ENCODE data around the gene SPDEF. TPM values are rescaled to one million over a fixed set of nuclear protein-coding genes. Genes with fewer than 3 reads are reported as not detected.
A peak's percentile ranks its signal among the peaks of the same experiment; 100 is the strongest.

Gene SPDEF
- total and polyA plus RNA-seq, 2 experiments from 2014 or later = 0.69 TPM; not detected in 1

DNA sequence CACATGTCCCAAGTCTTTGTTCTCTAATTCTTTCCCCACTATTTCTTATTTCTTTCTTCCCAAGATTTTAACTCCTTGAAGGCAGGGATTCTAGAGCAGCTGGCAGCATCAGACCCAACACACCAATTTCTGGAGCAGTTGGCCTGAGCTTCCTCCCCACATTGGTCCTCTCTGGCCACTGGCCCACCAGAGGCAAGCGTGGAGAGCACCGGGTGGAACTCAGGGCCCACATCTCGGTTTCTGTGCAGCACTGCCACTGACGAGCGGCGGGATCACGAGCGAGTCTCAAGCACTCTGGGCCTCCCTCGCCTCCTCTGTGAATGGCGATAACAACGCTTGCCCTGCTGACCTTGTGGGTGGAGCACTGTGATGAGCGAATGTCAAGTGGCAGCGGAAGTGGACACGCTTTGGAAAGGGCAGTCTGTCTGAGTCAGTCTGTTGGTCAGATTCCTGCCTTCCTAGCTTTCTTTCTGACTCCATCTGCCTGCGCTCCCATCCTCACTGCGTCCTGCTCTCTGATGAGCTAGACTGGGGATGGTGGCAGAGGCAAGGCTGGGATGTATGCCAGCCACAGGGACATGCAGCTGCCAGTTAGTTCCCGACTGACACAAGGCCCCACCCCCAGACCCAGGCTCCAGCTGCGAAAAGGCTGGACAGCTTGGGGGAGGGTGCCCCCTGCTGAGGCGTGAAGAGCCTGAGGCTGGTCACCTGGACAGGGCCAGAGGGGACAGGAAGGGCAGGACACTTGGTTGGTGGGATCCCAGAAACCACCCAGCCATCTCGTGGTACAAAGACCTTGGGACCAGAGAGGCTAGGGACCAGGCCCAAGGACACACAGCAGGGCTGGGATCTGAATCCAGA is 4.5 kb upstream of the SPDEF start:
- H3K4me1 Mint-ChIP-seq = peaks cover 15% of the 10 kb centered on the region

DNA sequence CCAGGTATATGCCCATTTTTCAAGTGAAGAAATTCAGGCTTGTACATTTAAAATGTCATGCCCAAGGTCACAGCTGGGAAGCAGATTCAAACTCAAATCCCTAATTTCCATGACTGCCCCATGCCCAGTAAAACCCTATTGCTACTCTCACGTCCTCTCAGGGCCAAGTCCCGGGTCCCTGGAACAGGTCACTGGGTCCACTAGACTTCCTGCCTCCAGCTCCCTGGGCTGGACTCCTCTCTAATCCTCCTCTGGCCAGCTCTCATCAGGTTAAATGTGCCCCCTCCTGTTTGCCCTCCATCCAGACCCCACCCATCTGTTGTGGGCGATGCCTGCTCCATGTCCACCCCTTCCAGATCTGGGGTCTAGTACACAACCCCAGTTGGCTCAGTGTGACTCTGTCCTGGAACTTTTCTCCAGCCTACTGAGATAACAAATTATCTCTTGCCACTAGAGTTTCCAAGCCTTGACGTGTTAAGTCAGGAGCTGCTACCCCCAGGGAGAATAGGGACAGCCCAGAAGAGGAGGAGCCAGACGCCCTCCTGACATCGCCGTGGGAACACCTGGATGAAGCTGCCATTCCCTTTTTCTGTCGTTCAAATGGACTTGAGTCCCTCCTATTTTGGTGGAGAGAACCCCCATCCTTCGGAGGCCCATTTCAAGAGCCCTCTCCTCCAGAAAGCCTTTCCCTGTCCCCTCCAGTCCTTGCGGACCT is 3.7 kb upstream of the SPDEF start:
- Histone ChIP-seq H3K79me2 (replicated peaks; ENCODE audit: insufficient read depth) (no peaks in the 10 kb centered on the region), H3K27me3 (ENCODE audit: insufficient read depth) (no peaks in the 10 kb centered on the region), H3K4me1 (ENCODE audit: insufficient read depth) (peaks cover 7% of the 10 kb centered on the region), H3K9me2 (ENCODE audit: insufficient read depth) (no peaks in the 10 kb centered on the region), H2AFZ (peak overlapping the region; percentile 74; the same call in 1 of the 2 replicates), H3K4me2 (0 out of 2 replicates have a peak overlapping the region, but pooled peaks have one; percentile 12), H3K27ac (ENCODE audit: low read depth) (no peak overlapping the region), H4K20me1 (replicated peaks; ENCODE audit: insufficient read depth) (no peaks in the 10 kb centered on the region), H3K36me3 (ENCODE audit: insufficient read depth) (no peaks in the 10 kb centered on the region), H3K4me3 (no peak overlapping the region), H3F3A (replicated peaks; ENCODE audit: low read depth) (no peaks in the 10 kb centered on the region)
- H3K27me3 Mint-ChIP-seq (ENCODE audit: insufficient read depth, low read depth, poor library complexity) = peaks cover 6% of the 10 kb centered on the region
- H3K4me1 Mint-ChIP-seq = peaks cover 15% of the 10 kb centered on the region
- no peaks in the 10 kb centered on the region; the same call in 2 of the 3 replicates for H3K9me3 Mint-ChIP-seq
- H3K27ac Mint-ChIP-seq = no peak overlapping the region
- DNase-seq (ENCODE audit: low spot score) = peak; percentile 41
- no peak overlapping the region for H3K4me3 Mint-ChIP-seq
- ATAC-seq = peak; percentile 37
- no peaks in the 10 kb centered on the region for H3K36me3 Mint-ChIP-seq (ENCODE audit: low read depth)
- TF ChIP-seq, protein P1, sequence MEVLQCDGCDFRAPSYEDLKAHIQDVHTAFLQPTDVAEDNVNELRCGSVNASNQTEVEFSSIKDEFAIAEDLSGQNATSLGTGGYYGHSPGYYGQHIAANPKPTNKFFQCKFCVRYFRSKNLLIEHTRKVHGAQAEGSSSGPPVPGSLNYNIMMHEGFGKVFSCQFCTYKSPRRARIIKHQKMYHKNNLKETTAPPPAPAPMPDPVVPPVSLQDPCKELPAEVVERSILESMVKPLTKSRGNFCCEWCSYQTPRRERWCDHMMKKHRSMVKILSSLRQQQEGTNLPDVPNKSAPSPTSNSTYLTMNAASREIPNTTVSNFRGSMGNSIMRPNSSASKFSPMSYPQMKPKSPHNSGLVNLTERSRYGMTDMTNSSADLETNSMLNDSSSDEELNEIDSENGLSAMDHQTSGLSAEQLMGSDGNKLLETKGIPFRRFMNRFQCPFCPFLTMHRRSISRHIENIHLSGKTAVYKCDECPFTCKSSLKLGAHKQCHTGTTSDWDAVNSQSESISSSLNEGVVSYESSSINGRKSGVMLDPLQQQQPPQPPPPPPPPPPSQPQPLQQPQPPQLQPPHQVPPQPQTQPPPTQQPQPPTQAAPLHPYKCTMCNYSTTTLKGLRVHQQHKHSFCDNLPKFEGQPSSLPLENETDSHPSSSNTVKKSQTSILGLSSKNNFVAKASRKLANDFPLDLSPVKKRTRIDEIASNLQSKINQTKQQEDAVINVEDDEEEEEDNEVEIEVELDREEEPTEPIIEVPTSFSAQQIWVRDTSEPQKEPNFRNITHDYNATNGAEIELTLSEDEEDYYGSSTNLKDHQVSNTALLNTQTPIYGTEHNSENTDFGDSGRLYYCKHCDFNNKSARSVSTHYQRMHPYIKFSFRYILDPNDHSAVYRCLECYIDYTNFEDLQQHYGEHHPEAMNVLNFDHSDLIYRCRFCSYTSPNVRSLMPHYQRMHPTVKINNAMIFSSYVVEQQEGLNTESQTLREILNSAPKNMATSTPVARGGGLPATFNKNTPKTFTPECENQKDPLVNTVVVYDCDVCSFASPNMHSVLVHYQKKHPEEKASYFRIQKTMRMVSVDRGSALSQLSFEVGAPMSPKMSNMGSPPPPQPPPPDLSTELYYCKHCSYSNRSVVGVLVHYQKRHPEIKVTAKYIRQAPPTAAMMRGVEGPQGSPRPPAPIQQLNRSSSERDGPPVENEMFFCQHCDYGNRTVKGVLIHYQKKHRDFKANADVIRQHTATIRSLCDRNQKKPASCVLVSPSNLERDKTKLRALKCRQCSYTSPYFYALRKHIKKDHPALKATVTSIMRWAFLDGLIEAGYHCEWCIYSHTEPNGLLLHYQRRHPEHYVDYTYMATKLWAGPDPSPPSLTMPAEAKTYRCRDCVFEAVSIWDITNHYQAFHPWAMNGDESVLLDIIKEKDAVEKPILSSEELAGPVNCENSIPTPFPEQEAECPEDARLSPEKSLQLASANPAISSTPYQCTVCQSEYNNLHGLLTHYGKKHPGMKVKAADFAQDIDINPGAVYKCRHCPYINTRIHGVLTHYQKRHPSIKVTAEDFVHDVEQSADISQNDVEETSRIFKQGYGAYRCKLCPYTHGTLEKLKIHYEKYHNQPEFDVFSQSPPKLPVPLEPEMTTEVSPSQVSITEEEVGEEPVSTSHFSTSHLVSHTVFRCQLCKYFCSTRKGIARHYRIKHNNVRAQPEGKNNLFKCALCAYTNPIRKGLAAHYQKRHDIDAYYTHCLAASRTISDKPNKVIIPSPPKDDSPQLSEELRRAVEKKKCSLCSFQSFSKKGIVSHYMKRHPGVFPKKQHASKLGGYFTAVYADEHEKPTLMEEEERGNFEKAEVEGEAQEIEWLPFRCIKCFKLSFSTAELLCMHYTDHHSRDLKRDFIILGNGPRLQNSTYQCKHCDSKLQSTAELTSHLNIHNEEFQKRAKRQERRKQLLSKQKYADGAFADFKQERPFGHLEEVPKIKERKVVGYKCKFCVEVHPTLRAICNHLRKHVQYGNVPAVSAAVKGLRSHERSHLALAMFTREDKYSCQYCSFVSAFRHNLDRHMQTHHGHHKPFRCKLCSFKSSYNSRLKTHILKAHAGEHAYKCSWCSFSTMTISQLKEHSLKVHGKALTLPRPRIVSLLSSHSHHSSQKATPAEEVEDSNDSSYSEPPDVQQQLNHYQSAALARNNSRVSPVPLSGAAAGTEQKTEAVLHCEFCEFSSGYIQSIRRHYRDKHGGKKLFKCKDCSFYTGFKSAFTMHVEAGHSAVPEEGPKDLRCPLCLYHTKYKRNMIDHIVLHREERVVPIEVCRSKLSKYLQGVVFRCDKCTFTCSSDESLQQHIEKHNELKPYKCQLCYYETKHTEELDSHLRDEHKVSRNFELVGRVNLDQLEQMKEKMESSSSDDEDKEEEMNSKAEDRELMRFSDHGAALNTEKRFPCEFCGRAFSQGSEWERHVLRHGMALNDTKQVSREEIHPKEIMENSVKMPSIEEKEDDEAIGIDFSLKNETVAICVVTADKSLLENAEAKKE (CRISPR knock-in tag; IDR thresholded peaks at IDR 0.05) = no peak
- TF ChIP-seq STAT1 (IDR thresholded peaks at IDR 0.05; ENCODE audit: unreplicated experiment) (no peak), POLR2AphosphoS5 (IDR thresholded peaks at IDR 0.05; ENCODE audit: low read depth) (no peak)

More for the DNA sequence above, 4.5 kb upstream of the SPDEF start:
- Mint-ChIP-seq H3K27me3 (ENCODE audit: insufficient read depth, low read depth, poor library complexity) (peaks cover 6% of the 10 kb centered on the region), H3K9me3 (no peaks in the 10 kb centered on the region; the same call in 2 of the 3 replicates), H3K4me3 (no peak overlapping the region), H3K27ac (no peak overlapping the region), H3K36me3 (ENCODE audit: low read depth) (no peaks in the 10 kb centered on the region)
- TF ChIP-seq EZH2phosphoT487 (IDR thresholded peaks at IDR 0.05; ENCODE audit: unreplicated experiment) = no peak
- TF ChIP-seq, protein P2, sequence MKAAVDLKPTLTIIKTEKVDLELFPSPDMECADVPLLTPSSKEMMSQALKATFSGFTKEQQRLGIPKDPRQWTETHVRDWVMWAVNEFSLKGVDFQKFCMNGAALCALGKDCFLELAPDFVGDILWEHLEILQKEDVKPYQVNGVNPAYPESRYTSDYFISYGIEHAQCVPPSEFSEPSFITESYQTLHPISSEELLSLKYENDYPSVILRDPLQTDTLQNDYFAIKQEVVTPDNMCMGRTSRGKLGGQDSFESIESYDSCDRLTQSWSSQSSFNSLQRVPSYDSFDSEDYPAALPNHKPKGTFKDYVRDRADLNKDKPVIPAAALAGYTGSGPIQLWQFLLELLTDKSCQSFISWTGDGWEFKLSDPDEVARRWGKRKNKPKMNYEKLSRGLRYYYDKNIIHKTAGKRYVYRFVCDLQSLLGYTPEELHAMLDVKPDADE (IDR thresholded peaks at IDR 0.05) = no peak
- TF ChIP-seq, protein P3, sequence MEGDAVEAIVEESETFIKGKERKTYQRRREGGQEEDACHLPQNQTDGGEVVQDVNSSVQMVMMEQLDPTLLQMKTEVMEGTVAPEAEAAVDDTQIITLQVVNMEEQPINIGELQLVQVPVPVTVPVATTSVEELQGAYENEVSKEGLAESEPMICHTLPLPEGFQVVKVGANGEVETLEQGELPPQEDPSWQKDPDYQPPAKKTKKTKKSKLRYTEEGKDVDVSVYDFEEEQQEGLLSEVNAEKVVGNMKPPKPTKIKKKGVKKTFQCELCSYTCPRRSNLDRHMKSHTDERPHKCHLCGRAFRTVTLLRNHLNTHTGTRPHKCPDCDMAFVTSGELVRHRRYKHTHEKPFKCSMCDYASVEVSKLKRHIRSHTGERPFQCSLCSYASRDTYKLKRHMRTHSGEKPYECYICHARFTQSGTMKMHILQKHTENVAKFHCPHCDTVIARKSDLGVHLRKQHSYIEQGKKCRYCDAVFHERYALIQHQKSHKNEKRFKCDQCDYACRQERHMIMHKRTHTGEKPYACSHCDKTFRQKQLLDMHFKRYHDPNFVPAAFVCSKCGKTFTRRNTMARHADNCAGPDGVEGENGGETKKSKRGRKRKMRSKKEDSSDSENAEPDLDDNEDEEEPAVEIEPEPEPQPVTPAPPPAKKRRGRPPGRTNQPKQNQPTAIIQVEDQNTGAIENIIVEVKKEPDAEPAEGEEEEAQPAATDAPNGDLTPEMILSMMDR (conservative IDR thresholded peaks at IDR 0.05; ENCODE audit: low read depth in 2 of 2) = peak in 1 of 2 experiments; percentile 42; a peak in 2 of 4 replicates
- no peaks in the 10 kb centered on the region for H3F3A ChIP-seq (replicated peaks; ENCODE audit: low read depth)
- no peaks in the 10 kb centered on the region for H3K27me3 ChIP-seq (ENCODE audit: insufficient read depth)
- DNase-seq (ENCODE audit: low spot score) (no peak), ATAC-seq (no peak)
- no peak overlapping the region for H3K4me3 ChIP-seq
- no peaks in the 10 kb centered on the region for H3K36me3 ChIP-seq (ENCODE audit: insufficient read depth)
- no peaks in the 10 kb centered on the region for H3K9me2 ChIP-seq (ENCODE audit: insufficient read depth)
- no peaks in the 10 kb centered on the region for H4K20me1 ChIP-seq (replicated peaks; ENCODE audit: insufficient read depth)
- H3K4me1 ChIP-seq (ENCODE audit: insufficient read depth) = peaks cover 7% of the 10 kb centered on the region
- peak overlapping the region; percentile 74; the same call in 1 of the 2 replicates for H2AFZ ChIP-seq
- no peak overlapping the region for H3K27ac ChIP-seq (ENCODE audit: low read depth)
- H3K79me2 ChIP-seq (replicated peaks; ENCODE audit: insufficient read depth) = no peaks in the 10 kb centered on the region
- H3K4me2 ChIP-seq = 0 out of 2 replicates have a peak overlapping the region, but pooled peaks have one; percentile 12
